Testis (tissue), 2 donors: ENCODE measurements around the gene LIN28A.

Experiments used
- CTCF ChIP-seq, 3 experiments: fragments of 450-650 bp in 2 of 3; fragments of 200-600 bp in 1 of 3; sonication (generic) in 1 of 3; IDR thresholded peaks; one replicate each; pipeline ENCODE4 v1.5.1; 2016 to 2019; ENCODE audit warnings: antibody characterized with exemption in 3 of 3, mild to moderate bottlenecking in 2 of 3, moderate library complexity in 1 of 3
- POLR2A ChIP-seq: fragments of 450-650 bp; IDR thresholded peaks from one replicate; pipeline ENCODE4 v1.6.1; 2017; ENCODE audit warnings: antibody characterized with exemption, mild to moderate bottlenecking, moderate library complexity

- no peak for TF ChIP-seq POLR2A
- no peak for TF ChIP-seq CTCF (IDR thresholded peaks at IDR 0.05)
These were observed 31.8 kb upstream of the LIN28A start for GRCh38 chr1:26378879-26379251.
